HS-5 (cell line): ENCODE measurements around the gene PPP2R2D.
A peak's percentile ranks its signal among the peaks of the same experiment; 100 is the strongest.

ENCODE experiments used
- DNase-seq: peaks from one replicate; pipeline ENCODE4 v3.0.0-alpha.2; 2012; ENCODE audit warnings: low read depth

Gene PPP2R2D

GRCh38 chr10:131929122-131929845 is 28.5 kb downstream of the PPP2R2D start:
- DNase-seq, result no peak

DNA sequence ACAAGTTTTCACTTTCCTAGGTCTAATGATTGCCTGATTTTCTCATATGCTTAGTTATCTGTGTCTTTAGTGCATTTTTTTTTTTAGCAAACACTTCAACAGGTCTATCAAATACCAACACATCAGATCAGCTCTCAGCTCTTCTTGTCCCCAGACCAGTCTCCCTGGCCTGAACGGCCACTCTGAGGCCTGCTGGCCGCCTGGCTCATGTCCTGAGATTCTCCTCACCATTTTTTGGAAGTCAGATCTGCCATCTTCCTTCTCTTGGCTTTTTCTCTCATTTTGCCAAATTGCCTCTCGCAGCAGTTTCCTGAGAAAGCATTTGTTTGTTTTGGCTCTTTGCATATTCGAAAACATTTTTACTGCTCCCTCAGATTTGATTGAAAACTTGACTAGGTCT is 29.3 kb downstream of the PPP2R2D start:
- DNase-seq, result no peak

GRCh38 chr10:131930586-131931330 is 29.9 kb downstream of the PPP2R2D start:
- no peak for DNase-seq

DNA sequence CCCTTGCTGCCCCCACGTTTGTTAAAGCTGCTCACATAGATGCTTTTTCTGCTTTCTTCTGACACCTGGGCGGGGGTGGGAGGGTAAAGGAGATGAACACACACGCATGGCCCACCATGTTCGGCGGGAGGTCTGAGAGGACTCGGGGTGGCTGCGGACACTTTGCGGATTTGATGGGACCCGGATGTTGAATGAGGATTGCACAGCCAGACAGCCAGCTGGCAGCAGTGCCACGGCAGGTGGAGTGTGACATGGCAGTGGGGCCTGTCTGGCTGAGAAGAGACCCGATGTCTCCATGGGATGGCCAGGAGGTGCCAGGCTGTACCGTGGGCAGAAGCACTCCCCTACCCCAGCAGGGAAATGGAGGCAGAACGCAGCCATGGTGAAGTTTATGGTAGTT is 31.2 kb downstream of the PPP2R2D start:
- no peak for DNase-seq

GRCh38 chr10:131933016-131933695 is 32.3 kb downstream of the PPP2R2D start:
- DNase-seq, result no peak

DNA sequence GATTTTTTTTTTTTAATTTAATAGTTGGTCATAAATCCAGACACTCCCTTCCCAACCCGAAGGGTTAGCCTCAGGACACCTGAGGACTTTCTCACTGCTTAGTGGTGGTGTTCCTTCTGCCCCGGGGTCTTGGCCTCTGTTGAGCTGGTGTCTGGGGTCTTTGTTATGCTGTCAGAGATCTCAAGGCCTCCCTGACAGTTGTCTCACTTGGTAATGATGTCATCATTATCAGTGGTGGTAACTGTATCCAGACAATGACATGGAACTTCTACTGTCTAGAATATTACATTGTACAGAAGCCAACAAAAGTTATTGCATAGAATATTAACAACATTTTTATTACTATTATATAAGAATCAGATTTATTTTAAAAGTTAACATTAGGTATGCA is 32.9 kb downstream of the PPP2R2D start:
- no peak for DNase-seq

DNA sequence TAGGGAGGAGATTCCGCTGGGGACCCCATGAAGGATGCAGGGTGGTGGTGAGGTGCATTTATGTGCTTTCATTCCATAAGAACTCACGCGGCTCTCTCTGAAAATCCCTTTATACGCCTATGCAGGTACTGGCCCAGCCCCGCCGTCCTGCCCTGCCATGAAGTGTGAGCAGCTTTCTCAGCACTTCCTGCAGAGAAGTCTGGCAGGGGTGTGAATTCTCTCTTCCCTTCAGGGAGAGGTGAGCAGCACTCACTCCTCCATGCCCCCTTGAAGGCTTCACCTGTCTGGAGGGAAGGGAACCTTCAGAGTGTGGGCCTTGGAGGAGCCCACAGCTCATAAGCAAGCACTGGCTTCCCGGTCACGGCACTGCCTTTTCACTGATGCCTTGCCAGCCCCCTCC is 34.0 kb downstream of the PPP2R2D start:
- no peak for DNase-seq

DNA sequence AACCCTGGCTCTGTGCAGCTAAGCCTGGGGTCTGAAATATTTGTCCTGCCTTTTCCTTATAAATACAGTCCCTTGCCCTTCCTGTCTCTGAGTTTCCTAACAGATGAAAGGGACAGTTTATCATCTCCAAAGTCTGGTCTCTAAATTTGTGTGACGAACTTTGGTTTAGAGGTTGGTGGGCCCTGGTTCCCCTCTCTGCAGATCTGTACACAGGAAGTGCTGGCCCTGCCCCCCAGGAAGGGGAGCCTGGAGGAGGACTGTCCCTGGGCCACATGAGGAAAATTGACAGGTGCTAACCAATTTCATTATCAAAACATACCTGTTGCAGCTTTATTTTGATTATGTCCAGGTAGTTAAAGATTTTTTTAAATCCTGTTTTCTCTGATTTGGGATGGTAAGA is 34.5 kb downstream of the PPP2R2D start:
- no peak for DNase-seq

DNA sequence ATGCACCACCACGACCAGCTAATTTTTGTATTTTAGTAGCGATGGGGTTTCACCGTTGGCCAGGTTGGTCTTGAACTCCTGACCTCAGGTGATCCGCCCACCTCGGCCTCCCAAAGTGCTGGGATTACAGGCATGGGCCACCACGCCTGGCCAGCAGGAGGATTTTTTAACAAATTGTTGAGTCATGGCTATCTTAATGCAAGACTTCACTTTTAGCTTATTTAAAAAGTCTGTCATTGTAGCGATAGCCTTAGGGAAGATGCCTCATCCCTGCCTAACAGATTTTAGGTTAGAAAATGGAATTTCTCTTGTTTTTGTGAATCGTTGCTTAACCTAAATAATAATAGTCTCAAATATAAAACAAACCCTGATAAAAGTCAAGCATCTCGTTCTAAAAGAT is 35.5 kb downstream of the PPP2R2D start:
- DNase-seq, result no peak

- no peak for DNase-seq
Observed at GRCh38 chr10:131936736-131937135, 35.9 kb downstream of the PPP2R2D start.

- DNase-seq, result no peak
Observed at GRCh38 chr10:131937836-131938235, 37.0 kb downstream of the PPP2R2D start.

DNA sequence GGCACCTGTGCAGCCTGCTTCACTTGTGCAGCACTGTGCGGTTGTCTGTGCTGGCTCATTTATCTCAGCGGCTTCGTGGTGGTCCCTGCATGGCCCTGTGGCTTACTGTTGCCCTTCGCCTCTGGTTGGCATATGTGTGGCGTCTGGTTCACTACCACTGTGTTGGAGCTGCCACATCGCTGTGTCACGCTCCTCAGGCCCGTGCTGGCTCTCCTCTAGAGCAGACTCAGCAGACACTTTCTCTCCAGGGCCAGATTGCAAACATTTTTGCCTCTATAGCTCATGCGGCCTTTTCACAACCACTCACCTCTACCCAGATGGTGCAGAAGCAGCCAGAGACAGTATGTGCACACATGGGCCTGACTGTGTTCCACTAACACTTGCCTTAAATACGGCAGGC is 37.9 kb downstream of the PPP2R2D start:
- no peak for DNase-seq

DNA sequence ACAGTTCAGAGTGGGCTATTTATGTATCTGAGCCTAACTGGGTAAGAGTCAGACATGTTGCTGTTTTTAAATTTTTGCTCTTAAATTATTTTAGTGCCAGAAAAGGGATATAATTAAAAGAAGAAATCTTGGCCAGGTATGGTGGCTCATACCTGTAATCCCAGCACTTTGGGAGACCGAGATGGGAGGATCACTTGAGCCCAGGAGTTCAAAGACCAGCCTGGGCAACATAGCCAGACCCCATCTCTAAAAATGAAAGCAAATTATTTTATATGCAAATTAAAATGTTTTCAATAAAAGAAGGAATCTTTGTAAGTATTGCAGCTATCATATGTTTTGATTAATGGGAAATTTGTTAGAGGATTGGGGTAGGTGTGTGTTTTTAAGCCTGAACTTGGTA is 41.6 kb downstream of the PPP2R2D start:
- DNase-seq, result no peak

DNA sequence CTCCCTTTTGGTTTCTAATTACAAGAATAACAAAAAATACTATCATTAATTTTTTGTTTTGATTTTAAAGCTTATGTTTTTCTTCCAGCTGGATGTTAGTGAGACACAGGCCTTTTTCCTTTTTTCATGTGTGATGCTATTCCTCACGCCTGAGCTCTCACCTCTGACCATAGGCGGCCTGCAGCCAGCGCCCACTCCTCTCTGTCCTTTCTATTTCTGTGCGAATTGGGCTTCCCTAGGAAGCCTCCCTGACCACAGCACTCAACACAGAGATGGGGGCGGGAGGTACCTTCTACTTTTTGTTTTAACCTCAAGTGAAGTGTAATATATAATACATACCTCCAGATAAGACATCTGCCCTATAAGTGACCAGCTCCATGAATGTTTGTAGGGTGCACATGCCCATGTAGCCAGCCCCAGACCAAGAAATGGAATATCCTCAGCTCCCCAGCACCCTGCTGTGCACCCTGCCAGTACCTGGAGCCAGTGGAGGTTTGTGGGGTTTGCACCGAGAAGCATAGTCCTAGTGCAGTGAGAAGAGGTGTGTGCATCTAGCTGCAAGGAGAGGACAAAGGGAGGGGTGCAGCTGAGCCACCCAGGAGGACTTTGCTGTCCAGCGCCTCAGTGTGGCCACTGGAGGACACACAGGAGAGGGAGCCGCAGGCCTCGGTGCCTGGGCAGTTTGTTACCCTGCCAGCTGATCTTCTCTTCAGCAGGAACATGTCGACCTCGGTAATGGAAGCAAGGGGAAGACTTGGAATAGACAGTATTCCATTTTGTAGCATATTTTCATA is 42.4 kb downstream of the PPP2R2D start:
- no peak for DNase-seq

- no peak for DNase-seq
Observed at GRCh38 chr10:131944412-131944811, 43.6 kb downstream of the PPP2R2D start.

- no peak for DNase-seq
Observed at GRCh38 chr10:131944976-131945695, 44.3 kb downstream of the PPP2R2D start.

DNA sequence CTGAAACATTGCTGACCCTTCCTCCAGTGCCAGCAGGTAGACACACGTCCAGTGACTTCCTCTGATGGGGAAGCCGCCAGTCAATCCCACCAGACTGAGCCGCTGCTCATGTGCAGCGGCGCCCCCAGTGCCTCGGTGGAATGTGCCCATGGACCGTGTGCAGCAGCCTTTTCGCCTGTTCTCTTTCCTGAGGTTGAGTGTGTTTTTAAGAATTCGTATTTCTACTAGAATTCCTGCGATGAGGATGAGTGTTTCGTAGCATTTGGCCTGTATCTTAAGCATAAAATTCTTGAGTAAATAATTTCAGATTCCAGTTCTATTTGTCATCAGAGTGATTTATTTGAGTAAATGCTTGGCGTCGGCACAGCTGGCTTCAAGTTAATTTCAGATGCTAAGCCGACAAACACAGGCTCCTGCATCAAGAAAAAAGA is 45.5 kb downstream of the PPP2R2D start:
- peak; percentile 89 for DNase-seq

- no peak for DNase-seq
Observed at GRCh38 chr10:131946880-131947279, 46.1 kb downstream of the PPP2R2D start.

DNA sequence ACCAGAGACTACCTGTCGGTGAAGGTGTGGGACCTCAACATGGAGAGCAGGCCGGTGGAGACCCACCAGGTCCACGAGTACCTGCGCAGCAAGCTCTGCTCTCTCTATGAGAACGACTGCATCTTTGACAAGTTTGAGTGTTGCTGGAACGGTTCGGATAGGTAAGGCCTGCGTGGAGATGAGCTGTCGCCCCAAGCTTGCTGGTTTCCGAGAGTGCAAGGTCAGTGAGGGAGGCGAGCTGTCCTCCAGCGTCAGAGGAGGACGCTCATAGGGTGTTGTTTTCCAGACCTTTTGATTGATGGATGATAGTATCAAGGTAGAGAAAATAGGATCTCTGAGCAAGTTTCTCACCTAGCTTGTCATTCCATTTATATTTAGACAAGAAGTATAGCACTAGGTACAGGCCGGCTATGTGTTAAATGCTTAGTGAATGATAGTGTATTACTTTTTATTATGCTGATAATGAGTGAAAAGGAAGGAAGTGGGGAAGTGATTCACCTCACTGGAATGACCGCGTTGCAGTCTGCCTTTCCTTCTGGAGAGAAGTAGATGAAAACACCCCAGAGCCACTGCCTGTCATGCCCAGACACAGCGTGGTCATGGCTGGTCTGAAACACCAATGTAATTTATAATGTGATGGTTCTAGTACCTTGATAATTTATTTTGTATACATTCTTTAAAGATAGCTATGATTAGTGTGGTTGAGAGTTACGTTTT is 47.0 kb downstream of the PPP2R2D start:
- peak; percentile 73 for DNase-seq

DNA sequence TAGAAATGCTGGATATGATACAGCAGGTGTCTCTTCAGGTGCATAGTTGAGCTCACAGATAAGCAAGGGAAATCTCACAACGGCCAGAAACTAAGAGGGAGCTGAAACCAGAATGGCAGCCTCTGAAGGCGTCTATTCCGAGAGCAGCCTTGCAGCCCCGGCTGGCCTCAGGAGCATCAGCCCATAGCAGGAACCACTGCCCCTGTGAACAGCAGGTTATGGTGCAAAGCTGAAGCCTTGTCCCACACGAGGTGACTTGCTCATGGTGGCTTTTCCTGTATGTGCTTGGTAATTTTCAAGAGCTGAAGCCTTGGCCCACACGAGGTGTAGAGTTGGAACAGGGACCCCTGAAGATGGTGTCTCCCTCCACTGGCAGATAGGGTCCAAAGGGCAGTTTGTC is 47.7 kb downstream of the PPP2R2D start:
- DNase-seq, result no peak
